K562 (cell line): ENCODE results near the gene TLR1. TPM values are rescaled to one million over a fixed set of nuclear protein-coding genes. Genes with fewer than 3 reads are reported as not detected.

Experiments used
- DLX4 ChIP-seq: fragments of 250-450 bp; sonication (Bioruptor Pico); IDR thresholded peaks from 2 replicates; pipeline ENCODE4 v1.6.1; 2021; ENCODE audit warnings: mild to moderate bottlenecking
- EZH2 ChIP-seq: IDR thresholded peaks from 2 replicates; pipeline ENCODE4 v1.6.1; 2012; ENCODE audit warnings: low read depth, mild to moderate bottlenecking, inconsistent platforms, low read length, borderline replicate concordance
- GABPA ChIP-seq: fragments of 200-800 bp; sonication (Bioruptor generic); conservative IDR thresholded peaks from 2 replicates; pipeline ENCODE4 v1.6.1; 2016; ENCODE audit warnings: low read depth, missing genetic modification characterization, missing compliant biosample characterization
- ID3 ChIP-seq, 2 experiments: fragments of 250-450 bp in 1 of 2; fragments of 450-650 bp in 1 of 2; sonication (Bioruptor Pico) in 1 of 2; IDR thresholded peaks; 2 replicates each; pipeline versions ENCODE4 v1.6.1 to v1.8.0; 2016 to 2021; ENCODE audit warnings: mild to moderate bottlenecking in 2 of 2, moderate library complexity in 2 of 2, missing compliant biosample characterization in 1 of 2, missing genetic modification characterization in 1 of 2
- MAFG ChIP-seq: fragments of 450-650 bp; conservative IDR thresholded peaks from 2 replicates; pipeline ENCODE4 v1.6.1; 2016; ENCODE audit warnings: missing genetic modification characterization, missing compliant biosample characterization
- NFIC ChIP-seq: fragments of 450-650 bp; IDR thresholded peaks from 2 replicates; pipeline ENCODE4 v1.6.1; 2017; ENCODE audit warnings: mild to moderate bottlenecking, inconsistent platforms
- NR2C1 ChIP-seq, 2 experiments: fragments of 450-650 bp; IDR thresholded peaks; 2 replicates each; pipeline ENCODE4 v1.6.1; 2017; ENCODE audit warnings: mild to moderate bottlenecking in 2 of 2, antibody characterized with exemption in 1 of 2, inconsistent platforms in 1 of 2, missing compliant biosample characterization in 1 of 2, missing genetic modification characterization in 1 of 2
- THRB ChIP-seq: fragments of 450-650 bp; formaldehyde crosslinking; conservative IDR thresholded peaks from 2 replicates; pipeline ENCODE4 v1.4.0; 2022; ENCODE audit warnings: mild to moderate bottlenecking, missing genetic modification characterization
- ZBTB5 ChIP-seq: fragments of 450-650 bp; IDR thresholded peaks from 2 replicates; pipeline ENCODE4 v1.6.1; 2017; ENCODE audit warnings: antibody characterized with exemption
- ZNF239 ChIP-seq: fragments of 250-450 bp; sonication (Bioruptor Pico); IDR thresholded peaks from 2 replicates; pipeline ENCODE4 v1.4.0; 2020; ENCODE audit warnings: mild to moderate bottlenecking
- ZNF316 ChIP-seq: fragments of 450-650 bp; IDR thresholded peaks from 2 replicates; pipeline ENCODE4 v1.6.1; 2016
- ZNF583 ChIP-seq: fragments of 250-450 bp; sonication (Bioruptor Pico); IDR thresholded peaks from 2 replicates; pipeline ENCODE4 v1.4.0; 2020
- polyA plus RNA-seq, 8 experiments: library from polyadenylated mRNA; depleted of rRNA in 4 of 8; stranded (reverse) in 5 of 8; unstranded in 3 of 8; fragments of >200 nt; fragmentation: Nextera tagmentation in 2 of 8; fragmentation: Illumina TruSeq in 1 of 8; extraction: Ambion mirVana in 2 of 8; extraction: Trizol in 1 of 8; gene quantifications; 2 replicates each; pipeline versions ENCODE4 v1.2.1 to v1.2.3, GENCODE V29; 2011 to 2014; ENCODE audit warnings: inconsistent platforms in 1 of 8, missing spikeins in 1 of 8
- total RNA-seq, 7 experiments: library from RNA; depleted of rRNA in 6 of 7; stranded (reverse); fragments of >200 nt in 6 of 7; fragmentation: Illumina TruSeq in 2 of 7; extraction: Trizol in 2 of 7; gene quantifications; 2 replicates each; pipeline versions ENCODE4 v1.2.1 to v1.2.3, GENCODE V29; 2011 to 2021; ENCODE audit warnings: low replicate concordance in 1 of 7
- TF ChIP-seq, protein P1 (sequence below), 2 experiments: fragments of 200-800 bp in 1 of 2; sonication (Bioruptor generic) in 1 of 2; sonication (generic) in 1 of 2; formaldehyde crosslinking in 1 of 2; IDR thresholded peaks in 1 of 2; conservative IDR thresholded peaks in 1 of 2; 2 replicates each; pipeline versions ENCODE4 v1.5.0 to v1.6.1; 2016 to 2020; ENCODE audit warnings: missing compliant biosample characterization in 1 of 2, missing genetic modification characterization in 1 of 2, missing genetic modification reagents in 1 of 2

TLR1 gene
- total and polyA plus RNA-seq, 9 of the 15 experiments (the other 6 are each of a cell fraction or from before 2014, with no cell fraction given) = 0.11 to 0.49 (median 0.29) TPM

DNA sequence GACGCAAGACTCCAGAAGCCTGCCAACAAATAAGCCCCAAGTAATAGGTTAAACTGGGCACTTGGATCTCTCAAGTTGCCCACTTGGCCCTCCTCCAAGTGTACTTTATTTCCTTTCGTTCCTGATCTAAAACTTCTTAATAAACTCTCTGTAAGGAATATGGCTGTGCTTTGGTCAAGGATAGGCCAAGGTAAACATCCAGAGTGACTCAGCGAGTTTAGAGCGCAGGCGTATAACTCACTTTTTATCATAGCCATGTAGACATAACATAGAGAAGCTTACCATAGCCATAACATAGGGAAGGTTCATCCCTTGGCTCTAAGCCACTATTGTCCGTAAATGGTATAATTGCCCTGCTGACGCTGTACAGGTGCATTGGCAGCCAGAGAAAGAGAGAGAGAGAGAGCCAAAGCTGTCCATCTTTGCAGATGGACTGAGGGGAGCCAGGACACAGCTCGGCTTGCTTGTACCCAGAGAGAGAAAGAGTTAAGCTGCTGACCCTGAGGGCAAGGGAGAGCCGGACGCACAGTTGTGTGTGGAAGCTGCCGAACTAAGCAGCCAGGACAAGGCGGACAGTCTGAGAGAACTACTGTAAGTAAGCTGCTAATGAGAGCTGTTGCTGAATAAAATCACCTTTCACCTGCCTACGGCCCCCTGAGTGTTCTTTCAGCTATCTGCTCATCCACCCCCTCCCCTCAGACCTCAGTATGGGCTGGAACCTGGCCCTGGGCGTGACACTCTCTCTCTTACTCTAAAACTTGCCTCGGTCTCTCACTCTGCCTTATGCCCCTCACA is 1.8 kb downstream of the TLR1 start (continued):
- no peak for TF ChIP-seq THRB (CRISPR knock-in tag)
- no peak for TF ChIP-seq ZNF583 (CRISPR knock-in tag)
- TF ChIP-seq MAFG (tag) = peak; percentile 59
- no peak for TF ChIP-seq GABPA (tag)
- TF ChIP-seq NFIC = 0 out of 2 replicates have a peak, but pooled peaks have one; percentile 9
- no peak for TF ChIP-seq ZBTB5
- peak; percentile 34; the same call in 1 of the 2 replicates for TF ChIP-seq ZNF316
- TF ChIP-seq NR2C1 (IDR thresholded peaks at IDR 0.05) = no peak
- peak; percentile 45; the same call in 1 of the 2 replicates for TF ChIP-seq NR2C1 (tag; IDR thresholded peaks at IDR 0.05)
- no peak for TF ChIP-seq DLX4
- TF ChIP-seq ID3 (CRISPR knock-in tag; IDR thresholded peaks at IDR 0.05) = no peak
- 0 out of 2 replicates have a peak, but pooled peaks have one; percentile 24 for TF ChIP-seq ID3 (tag; IDR thresholded peaks at IDR 0.05)
- no peak for TF ChIP-seq EZH2
- TF ChIP-seq ZNF239 (CRISPR knock-in tag) = no peak
- TF ChIP-seq, protein P1, sequence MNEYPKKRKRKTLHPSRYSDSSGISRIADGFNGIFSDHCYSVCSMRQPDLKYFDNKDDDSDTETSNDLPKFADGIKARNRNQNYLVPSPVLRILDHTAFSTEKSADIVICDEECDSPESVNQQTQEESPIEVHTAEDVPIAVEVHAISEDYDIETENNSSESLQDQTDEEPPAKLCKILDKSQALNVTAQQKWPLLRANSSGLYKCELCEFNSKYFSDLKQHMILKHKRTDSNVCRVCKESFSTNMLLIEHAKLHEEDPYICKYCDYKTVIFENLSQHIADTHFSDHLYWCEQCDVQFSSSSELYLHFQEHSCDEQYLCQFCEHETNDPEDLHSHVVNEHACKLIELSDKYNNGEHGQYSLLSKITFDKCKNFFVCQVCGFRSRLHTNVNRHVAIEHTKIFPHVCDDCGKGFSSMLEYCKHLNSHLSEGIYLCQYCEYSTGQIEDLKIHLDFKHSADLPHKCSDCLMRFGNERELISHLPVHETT (CRISPR knock-in tag; conservative IDR thresholded peaks at IDR 0.05 in 1 of 2, IDR thresholded peaks at IDR 0.05 in 1 of 2) = 0 out of 4 replicates have a peak, but pooled peaks of 1 of the 2 experiments have one; percentile 39
